GM19452 (cell line): Measurements from ENCODE around the gene HIP1R.
"Not testable (repeated sequence)": the region's sequence is repeated elsewhere in the genome, so short reads cannot be mapped to it uniquely, and the experiment has no call there.

Experiments
- ATAC-seq: cut with Tn5 transposase; IDR thresholded peaks from one replicate; pipeline ENCODE4 v1.9.1; 2021; ENCODE audit not compliant: unreplicated experiment

The HIP1R gene, protein sequence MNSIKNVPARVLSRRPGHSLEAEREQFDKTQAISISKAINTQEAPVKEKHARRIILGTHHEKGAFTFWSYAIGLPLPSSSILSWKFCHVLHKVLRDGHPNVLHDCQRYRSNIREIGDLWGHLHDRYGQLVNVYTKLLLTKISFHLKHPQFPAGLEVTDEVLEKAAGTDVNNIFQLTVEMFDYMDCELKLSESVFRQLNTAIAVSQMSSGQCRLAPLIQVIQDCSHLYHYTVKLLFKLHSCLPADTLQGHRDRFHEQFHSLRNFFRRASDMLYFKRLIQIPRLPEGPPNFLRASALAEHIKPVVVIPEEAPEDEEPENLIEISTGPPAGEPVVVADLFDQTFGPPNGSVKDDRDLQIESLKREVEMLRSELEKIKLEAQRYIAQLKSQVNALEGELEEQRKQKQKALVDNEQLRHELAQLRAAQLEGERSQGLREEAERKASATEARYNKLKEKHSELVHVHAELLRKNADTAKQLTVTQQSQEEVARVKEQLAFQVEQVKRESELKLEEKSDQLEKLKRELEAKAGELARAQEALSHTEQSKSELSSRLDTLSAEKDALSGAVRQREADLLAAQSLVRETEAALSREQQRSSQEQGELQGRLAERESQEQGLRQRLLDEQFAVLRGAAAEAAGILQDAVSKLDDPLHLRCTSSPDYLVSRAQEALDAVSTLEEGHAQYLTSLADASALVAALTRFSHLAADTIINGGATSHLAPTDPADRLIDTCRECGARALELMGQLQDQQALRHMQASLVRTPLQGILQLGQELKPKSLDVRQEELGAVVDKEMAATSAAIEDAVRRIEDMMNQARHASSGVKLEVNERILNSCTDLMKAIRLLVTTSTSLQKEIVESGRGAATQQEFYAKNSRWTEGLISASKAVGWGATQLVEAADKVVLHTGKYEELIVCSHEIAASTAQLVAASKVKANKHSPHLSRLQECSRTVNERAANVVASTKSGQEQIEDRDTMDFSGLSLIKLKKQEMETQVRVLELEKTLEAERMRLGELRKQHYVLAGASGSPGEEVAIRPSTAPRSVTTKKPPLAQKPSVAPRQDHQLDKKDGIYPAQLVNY

DNA sequence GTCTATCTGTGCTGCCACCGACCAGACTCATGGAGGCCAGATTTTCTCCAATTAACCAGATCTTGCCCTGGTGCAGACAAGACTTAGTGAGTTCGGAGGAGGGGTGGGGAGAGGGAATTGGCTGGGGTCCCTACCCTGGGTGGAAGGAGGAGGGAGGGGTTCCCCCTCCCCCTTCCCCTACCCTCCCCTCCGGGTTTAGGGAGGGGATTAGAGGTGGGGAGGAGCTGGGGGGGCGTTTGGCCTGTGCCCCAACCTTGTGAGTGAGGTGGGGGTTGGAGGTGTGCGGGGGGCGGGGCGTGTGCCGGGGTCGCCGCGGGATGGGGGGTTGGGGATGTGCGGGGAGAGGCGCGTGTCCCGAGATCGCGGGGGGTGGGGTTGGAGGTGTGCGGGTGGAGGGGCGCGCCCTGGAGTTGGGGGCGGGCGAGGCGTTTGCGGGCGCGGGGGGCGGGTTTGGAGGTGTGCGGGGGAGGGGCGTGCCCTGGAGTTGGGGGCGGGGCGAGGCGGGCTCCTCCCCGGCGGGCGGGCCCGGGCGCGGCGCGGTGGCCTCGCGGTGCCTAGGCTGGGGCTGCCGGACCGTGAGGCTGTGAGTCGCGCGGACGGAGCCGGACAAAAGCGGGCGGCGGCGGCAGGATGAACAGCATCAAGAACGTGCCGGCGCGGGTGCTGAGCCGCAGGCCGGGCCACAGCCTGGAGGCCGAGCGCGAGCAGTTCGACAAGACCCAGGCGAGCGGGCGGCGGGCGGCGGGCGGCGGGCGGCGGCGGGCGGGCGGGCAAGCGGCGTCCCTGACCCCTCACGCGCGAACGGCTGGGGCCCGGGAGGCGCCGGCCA is at the start of gene HIP1R:
Gene HIP1R (plus strand): TSS at position 537 of the 829 bp plus-strand sequence. CDS start 94 bp downstream, at position 631.
- ATAC-seq = no peak

- ATAC-seq = no peak
Observed at GRCh38 chr12:122785503-122785902, 49.8 kb upstream of the HIP1R start.

- ATAC-seq = no peak
Observed at GRCh38 chr12:122788387-122788786, 46.9 kb upstream of the HIP1R start.

GRCh38 chr12:122789637-122790036 is 45.6 kb upstream of the HIP1R start:
- ATAC-seq = no peak

DNA sequence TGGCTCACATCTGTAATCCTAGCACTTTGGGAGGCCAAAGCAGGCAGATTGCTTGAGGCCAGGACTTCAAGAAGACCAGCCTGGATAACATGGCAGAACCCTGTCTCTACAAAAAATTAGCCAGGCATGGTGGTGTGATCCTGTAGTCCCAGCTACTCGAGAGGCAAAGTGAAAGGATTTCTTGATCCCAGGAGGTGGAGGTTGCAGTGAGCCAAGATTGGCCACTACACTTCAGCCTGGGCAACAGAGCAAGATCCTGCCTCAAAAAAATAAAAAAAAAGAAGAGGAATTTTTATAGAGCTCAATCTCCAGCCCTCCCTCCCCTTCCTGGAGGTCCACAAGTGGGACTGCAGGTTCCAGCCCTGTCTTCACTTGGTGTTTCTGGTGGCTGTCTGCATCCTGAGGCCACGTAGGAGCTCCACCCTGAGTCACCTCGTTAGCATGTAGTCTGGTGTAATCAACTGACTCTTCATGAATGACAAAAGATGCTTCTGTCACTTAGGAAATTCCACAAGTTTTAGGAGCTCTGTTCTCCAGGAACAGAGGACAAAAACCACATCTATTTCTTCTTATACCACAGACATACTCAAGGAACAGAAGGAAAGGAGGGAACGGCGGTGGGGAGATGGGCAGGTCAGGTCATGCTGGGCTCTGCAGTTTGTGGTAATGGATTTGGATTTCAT is 44.7 kb upstream of the HIP1R start:
- no peak for ATAC-seq

DNA sequence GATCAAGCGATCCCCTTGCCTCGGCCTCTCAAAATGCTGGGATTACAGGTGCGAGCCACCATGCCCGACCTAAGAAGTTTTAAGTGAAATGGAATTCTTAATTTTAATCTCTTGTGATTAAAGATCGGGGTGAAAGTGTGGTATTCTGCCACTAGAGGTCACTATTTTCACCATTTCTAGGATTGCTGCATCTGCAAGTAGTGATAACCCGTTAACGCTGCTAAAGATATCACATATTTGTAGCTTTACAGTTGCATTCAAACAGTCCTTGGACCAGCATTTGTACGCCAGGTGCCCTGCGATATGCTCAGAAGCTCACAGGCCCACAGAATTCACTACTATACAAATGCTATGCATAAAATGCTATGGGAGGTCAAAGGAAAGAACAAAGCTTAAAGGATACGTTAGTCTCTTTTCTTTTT is 41.6 kb upstream of the HIP1R start:
- no peak for ATAC-seq

DNA sequence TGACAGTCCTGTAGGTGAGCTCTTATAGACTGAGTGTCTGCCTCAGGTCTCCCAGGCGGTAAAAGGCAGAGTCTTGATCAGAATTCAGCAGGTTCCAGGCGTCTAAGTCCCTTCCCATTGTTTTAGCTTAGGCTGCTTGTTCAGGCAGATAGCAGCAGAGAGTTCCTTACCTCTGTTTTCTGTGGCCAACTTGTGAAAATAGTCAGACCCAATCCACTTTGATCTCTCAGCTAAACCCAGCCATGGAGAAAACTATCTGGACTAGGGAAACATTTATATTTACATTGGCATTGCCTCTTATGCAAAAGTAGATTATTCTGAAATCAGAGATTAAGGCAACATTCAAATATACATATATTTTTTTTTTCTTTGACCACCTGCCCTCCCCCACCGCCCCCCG is 39.5 kb upstream of the HIP1R start:
- ATAC-seq = no peak

DNA sequence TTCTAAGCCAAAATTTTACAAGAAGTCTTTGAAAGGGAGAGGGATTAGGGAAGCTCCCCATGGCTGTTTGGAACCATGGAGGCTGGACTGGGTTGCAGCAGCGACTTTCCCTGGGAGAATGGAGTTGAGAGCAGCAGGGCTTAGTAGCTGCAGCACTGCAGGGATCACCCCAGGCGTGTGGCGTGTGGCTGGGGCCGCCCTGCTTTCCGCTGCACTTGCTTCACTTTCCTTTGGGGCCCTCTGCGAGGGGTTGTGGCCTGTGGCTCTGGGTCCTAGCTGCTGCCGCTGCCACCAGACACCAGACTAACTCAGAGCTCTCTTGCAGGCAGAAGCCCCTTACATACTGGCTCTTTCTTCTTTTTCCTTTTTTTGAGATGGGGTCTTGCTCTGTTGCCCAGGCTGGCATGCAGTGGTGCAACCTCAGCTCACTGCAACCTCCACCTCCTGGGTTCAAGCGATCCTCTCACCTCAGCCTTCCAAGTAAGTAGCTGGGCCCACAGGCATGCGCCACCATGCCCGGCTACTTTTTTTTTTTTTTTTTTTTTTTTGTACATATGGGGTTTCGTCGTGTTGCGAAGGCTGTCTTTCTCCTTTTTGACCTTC is 35.5 kb upstream of the HIP1R start:
- ATAC-seq = no peak

DNA sequence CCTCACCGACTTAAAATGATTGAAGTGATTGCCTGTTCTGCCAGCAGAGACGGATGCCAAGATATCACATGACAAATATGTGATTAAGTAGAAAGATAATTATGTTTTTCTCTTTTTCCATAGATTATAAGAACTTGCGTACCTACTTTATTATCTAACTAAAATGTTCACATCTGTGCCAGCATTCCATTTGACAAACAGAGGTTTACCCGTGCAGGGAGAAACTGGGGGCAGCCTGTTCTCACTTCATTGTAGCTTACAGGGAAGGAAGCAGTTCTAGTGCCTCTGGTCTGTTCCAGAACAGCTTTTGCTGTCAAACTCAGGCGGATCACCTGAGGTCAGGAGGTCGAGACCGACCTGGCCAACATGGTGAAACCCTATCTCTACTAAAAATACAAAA is 31.3 kb upstream of the HIP1R start:
- no peak for ATAC-seq

DNA sequence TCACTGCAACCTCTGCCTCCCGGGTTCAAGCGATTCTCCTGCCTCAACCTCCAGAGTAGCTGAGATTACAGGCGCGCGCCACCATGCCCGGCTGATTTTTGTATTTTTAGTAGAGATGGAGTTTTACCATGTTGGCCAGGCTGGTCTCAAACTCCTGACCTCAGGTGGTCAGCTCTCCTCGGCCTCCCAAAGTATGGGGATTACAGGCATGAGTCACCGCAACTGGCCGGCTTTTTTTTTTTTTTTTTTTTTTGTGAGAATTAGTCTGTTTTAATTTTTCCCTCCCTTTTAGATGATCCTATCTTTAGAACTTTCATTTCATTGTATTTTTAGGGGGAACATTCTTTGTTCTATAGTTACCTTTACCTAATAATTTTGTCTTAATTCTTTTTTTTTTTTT is 30.3 kb upstream of the HIP1R start:
- ATAC-seq = not testable (repeated sequence)

- ATAC-seq = no peak
Observed at GRCh38 chr12:122807651-122808050, 27.6 kb upstream of the HIP1R start.

GRCh38 chr12:122811777-122812176 is 23.5 kb upstream of the HIP1R start:
- ATAC-seq = no peak

DNA sequence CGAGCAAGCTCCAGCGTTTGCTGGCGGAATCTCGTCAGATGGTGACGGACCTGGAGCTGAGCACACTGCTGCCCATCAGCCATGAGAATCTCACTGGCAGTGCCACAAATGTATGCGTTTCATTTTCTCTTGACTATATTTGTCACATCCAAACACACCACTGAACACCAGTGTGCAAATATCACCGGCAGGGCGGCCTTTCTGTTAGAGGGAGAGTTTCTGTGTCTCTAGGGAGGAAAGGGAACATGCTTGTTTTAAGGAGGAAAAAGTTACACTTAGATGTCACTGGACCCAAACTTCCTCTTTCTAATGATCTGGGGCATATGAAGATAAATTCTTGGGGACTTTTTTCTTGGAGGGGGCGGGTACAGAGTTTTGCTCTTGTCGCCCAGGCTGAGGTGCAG is 21.9 kb upstream of the HIP1R start:
- ATAC-seq = no peak

- ATAC-seq = no peak
Observed at GRCh38 chr12:122819209-122819785, 16.0 kb upstream of the HIP1R start.

- ATAC-seq = no peak
Observed at GRCh38 chr12:122820138-122820537, 15.1 kb upstream of the HIP1R start.

GRCh38 chr12:122820838-122821271 is 14.4 kb upstream of the HIP1R start:
- ATAC-seq = peak; percentile 64

- no peak for ATAC-seq
Observed at GRCh38 chr12:122823429-122823828, 11.8 kb upstream of the HIP1R start.

DNA sequence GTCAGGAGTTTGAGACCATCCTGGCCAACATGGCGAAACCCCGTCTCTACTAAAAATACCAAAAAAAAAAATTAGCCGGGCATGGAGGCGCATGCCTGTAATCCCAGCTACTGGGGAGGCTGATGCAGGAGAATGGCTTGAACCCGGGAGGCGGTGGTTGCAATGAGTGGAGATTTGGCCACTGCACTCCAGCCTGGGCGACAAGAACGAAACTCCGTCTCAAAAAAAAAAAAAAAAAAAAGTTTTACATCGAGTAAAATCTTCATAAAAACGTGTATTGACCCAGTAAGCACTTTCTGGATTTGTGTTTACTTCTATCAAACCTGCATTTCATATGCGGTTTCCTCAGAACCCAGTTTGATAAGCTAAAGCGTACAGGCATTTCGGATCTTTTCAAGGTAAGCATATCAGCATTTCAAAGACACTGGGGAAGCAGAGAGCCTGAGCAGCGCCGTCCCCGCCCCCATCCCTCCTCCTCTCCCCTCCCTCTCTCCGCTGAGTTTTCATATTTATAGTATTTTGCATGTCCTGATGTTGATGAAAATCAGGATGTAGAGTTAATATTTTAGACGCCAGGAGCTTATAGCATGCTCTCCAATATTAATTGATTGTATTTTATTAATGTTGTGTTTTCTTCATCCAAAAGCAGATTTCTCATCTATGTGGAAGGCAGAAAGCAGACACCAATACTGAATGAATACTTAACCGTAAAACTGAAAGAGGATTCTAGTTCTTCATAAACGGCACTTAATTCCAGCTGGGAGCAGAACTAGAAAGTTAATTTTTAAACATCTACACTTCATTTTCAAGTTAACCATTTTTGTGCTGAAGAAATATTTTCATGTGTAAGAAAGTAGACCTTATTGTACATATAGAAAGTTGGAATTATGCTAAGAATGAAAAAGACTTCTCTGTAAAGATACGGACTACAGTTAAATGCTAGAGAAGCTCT is 9.2 kb upstream of the HIP1R start:
- no peak for ATAC-seq
